Muscle of leg (tissue), 11 donors: ENCODE measurements around the gene ZNF236. TPM values are rescaled to one million over a fixed set of nuclear protein-coding genes. Genes with fewer than 3 reads are reported as not detected.
"Not testable (repeated sequence)": the region's sequence is repeated elsewhere in the genome, so short reads cannot be mapped to it uniquely, and the experiment has no call there.

Experiments
- DNase-seq: peaks from one replicate; pipeline ENCODE4 v3.0.0; 2013
- H3K27ac ChIP-seq: one replicate; pipeline ENCODE4 v1.5.1; 2013; ENCODE audit warnings: mild to moderate bottlenecking, low read length, control low read depth
- H3K27me3 ChIP-seq: one replicate; pipeline ENCODE4 v1.6.1; 2013; ENCODE audit warnings: low read length; ENCODE audit not compliant: control insufficient read depth, insufficient read depth
- H3K36me3 ChIP-seq: one replicate; pipeline ENCODE4 v1.6.1; 2013; ENCODE audit warnings: low read length; ENCODE audit not compliant: control insufficient read depth, insufficient read depth
- H3K4me1 ChIP-seq: one replicate; pipeline ENCODE4 v1.6.1; 2013; ENCODE audit warnings: low read length; ENCODE audit not compliant: control insufficient read depth, insufficient read depth
- H3K4me3 ChIP-seq: one replicate; pipeline ENCODE4 v1.5.1; 2013; ENCODE audit warnings: low read length, control low read depth
- H3K9me3 ChIP-seq: replicated peaks from 2 replicates; pipeline ENCODE4 v1.6.1; 2013; ENCODE audit warnings: low read depth, low read length; ENCODE audit not compliant: control insufficient read depth
- WGBS: methylation state at CpG from one replicate; pipeline ENCODE4 v1.1.5; 2013; ENCODE audit warnings: missing lambda C conversion rate; ENCODE audit not compliant: insufficient coverage; 5-methylcytosine and 5-hydroxymethylcytosine counted together
- polyA plus RNA-seq, 8 donors: library from polyadenylated mRNA; unstranded; fragments of 120-200 nt; gene quantifications; one replicate each; pipeline versions ENCODE4 v1.2.1 to v1.2.3, GENCODE V29; 2013; ENCODE audit warnings: inconsistent platforms in 1 of 8, low replicate concordance in 1 of 8; ENCODE audit not compliant: insufficient read length in 8 of 8, insufficient read depth in 1 of 8
- total RNA-seq: library from RNA; stranded (reverse); fragments of 120-200 nt; gene quantifications from one replicate; pipeline ENCODE4 v1.2.4, GENCODE V29; 2013

The ZNF236 gene
- total and polyA plus RNA-seq, 9 donors = 5.5 to 13.3 (median 6.1) TPM

GRCh38 chr18:76955524-76956170 lies 133.3 kb downstream of the ZNF236 start:
- 63% methylated on average over 27 of the region's 28 CpGs for WGBS

GRCh38 chr18:76956648-76957047 lies 134.3 kb downstream of the ZNF236 start:
- 90% methylated on average over 7 of the region's 11 CpGs for WGBS
- H3K4me1 ChIP-seq = peaks cover 45% of the 10 kb centered on the region
- H3K36me3 ChIP-seq = peaks cover 40% of the 10 kb centered on the region
- H3K9me3 ChIP-seq = no peaks in the 10 kb centered on the region
- no peak overlapping the region for H3K27ac ChIP-seq
- H3K27me3 ChIP-seq = no peaks in the 10 kb centered on the region
- no peak for DNase-seq
- no peak overlapping the region for H3K4me3 ChIP-seq

More at GRCh38 chr18:76955524-76956170, 133.3 kb downstream of the ZNF236 start:
- Histone ChIP-seq H3K4me1 (peaks cover 45% of the 10 kb centered on the region), H3K4me3 (no peak overlapping the region), H3K27ac (no peak overlapping the region), H3K36me3 (peaks cover 45% of the 10 kb centered on the region), H3K27me3 (no peaks in the 10 kb centered on the region), H3K9me3 (no peaks in the 10 kb centered on the region)
- DNase-seq = peak; percentile 58

- WGBS = 81% methylated on average over 7 of the region's 18 CpGs
- DNase-seq = no peak
- Histone ChIP-seq H3K4me1 (peaks cover 45% of the 10 kb centered on the region), H3K36me3 (peaks cover 35% of the 10 kb centered on the region), H3K27me3 (no peaks in the 10 kb centered on the region), H3K4me3 (no peak overlapping the region), H3K9me3 (peaks cover 3% of the 10 kb centered on the region), H3K27ac (no peak overlapping the region)
Observed at GRCh38 chr18:76957384-76958355, 135.3 kb downstream of the ZNF236 start.

- Histone ChIP-seq H3K27ac (no peak overlapping the region), H3K9me3 (peaks cover 3% of the 10 kb centered on the region), H3K4me3 (no peak overlapping the region), H3K36me3 (peaks cover 27% of the 10 kb centered on the region), H3K4me1 (peaks cover 37% of the 10 kb centered on the region), H3K27me3 (no peaks in the 10 kb centered on the region)
- DNase-seq = no peak
- 53% methylated on average over 5 of the region's 16 CpGs for WGBS
Observed at GRCh38 chr18:76958692-76959341, 136.5 kb downstream of the ZNF236 start.

GRCh38 chr18:76959605-76960004 lies 137.2 kb downstream of the ZNF236 start:
- WGBS = 70% methylated on average over 7 of the region's 8 CpGs
- Histone ChIP-seq H3K4me3 (no peak overlapping the region), H3K27me3 (no peaks in the 10 kb centered on the region), H3K27ac (no peak overlapping the region), H3K36me3 (peaks cover 26% of the 10 kb centered on the region), H3K4me1 (peaks cover 37% of the 10 kb centered on the region), H3K9me3 (peaks cover 3% of the 10 kb centered on the region)
- no peak for DNase-seq

- Histone ChIP-seq H3K4me3 (no peak overlapping the region), H3K27me3 (no peaks in the 10 kb centered on the region), H3K4me1 (peaks cover 35% of the 10 kb centered on the region), H3K9me3 (peaks cover 3% of the 10 kb centered on the region), H3K36me3 (peaks cover 26% of the 10 kb centered on the region), H3K27ac (no peak overlapping the region)
- DNase-seq = no peak
- 95% methylated on average over 15 of the region's 16 CpGs for WGBS
Observed at GRCh38 chr18:76960528-76961035, 138.2 kb downstream of the ZNF236 start.

GRCh38 chr18:76962851-76963250 lies 140.5 kb downstream of the ZNF236 start:
- Histone ChIP-seq H3K27ac (no peak overlapping the region), H3K27me3 (no peaks in the 10 kb centered on the region), H3K9me3 (peaks cover 3% of the 10 kb centered on the region), H3K36me3 (peaks cover 18% of the 10 kb centered on the region), H3K4me1 (peaks cover 23% of the 10 kb centered on the region), H3K4me3 (no peak overlapping the region)
- 80% methylated on average over 1 of the region's 1 CpG for WGBS
- DNase-seq = no peak

- H3K4me3 ChIP-seq = no peak overlapping the region
- peaks cover 19% of the 10 kb centered on the region for H3K36me3 ChIP-seq
- WGBS = no CpG with 5 or more reads among the region's 2 CpGs
- H3K27ac ChIP-seq = no peak overlapping the region
- peaks cover 3% of the 10 kb centered on the region for H3K9me3 ChIP-seq
- H3K4me1 ChIP-seq = peaks cover 13% of the 10 kb centered on the region
- no peak for DNase-seq
- H3K27me3 ChIP-seq = no peaks in the 10 kb centered on the region
Observed at GRCh38 chr18:76963936-76964335, 141.6 kb downstream of the ZNF236 start.

GRCh38 chr18:76965555-76966151 lies 143.3 kb downstream of the ZNF236 start:
- not testable (repeated sequence) for H3K27ac ChIP-seq, H3K9me3 ChIP-seq, DNase-seq, H3K36me3 ChIP-seq, H3K4me3 ChIP-seq, H3K27me3 ChIP-seq, H3K4me1 ChIP-seq
- 89% methylated on average over 7 of the region's 11 CpGs for WGBS
